Measurements from ENCODE around the gene NPHP4.

DNA sequence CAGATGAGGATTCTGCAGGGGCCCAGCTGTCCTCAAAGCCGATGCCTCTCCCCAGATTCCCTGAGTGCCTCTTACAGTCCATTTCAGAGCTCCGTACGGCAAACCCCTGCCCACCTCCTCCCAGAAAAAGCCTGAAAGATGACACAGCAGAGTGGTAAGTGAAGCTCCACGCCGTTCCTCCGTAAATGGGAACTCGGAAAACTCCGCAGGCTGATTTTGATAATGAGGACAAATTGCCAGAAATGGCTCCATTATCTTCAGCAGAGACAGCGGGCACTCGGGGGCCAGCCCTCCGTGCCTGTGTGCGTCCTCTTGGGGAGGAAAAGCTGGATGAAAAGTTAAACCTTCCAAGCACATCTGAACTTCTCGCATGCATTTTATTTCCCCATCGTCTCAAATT, 81.1 kb downstream of the NPHP4 start:
- TF ChIP-seq, protein P1, sequence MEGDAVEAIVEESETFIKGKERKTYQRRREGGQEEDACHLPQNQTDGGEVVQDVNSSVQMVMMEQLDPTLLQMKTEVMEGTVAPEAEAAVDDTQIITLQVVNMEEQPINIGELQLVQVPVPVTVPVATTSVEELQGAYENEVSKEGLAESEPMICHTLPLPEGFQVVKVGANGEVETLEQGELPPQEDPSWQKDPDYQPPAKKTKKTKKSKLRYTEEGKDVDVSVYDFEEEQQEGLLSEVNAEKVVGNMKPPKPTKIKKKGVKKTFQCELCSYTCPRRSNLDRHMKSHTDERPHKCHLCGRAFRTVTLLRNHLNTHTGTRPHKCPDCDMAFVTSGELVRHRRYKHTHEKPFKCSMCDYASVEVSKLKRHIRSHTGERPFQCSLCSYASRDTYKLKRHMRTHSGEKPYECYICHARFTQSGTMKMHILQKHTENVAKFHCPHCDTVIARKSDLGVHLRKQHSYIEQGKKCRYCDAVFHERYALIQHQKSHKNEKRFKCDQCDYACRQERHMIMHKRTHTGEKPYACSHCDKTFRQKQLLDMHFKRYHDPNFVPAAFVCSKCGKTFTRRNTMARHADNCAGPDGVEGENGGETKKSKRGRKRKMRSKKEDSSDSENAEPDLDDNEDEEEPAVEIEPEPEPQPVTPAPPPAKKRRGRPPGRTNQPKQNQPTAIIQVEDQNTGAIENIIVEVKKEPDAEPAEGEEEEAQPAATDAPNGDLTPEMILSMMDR (optimal IDR thresholded peaks at IDR 0.05 in 1 of 3, IDR thresholded peaks at IDR 0.05 in 1 of 3, conservative IDR thresholded peaks at IDR 0.05 in 1 of 3; ENCODE audit: extremely low read depth in 1 of 3, insufficient read depth in 2 of 3, low read length in 3 of 3) = no peak
- no peak for TF ChIP-seq EZH2 (IDR thresholded peaks at IDR 0.05; ENCODE audit: low read length)
